ENCODE results near the gene SLC16A5. TPM values are rescaled to one million over a fixed set of nuclear protein-coding genes. Genes with fewer than 3 reads are reported as not detected.

The SLC16A5 gene, protein sequence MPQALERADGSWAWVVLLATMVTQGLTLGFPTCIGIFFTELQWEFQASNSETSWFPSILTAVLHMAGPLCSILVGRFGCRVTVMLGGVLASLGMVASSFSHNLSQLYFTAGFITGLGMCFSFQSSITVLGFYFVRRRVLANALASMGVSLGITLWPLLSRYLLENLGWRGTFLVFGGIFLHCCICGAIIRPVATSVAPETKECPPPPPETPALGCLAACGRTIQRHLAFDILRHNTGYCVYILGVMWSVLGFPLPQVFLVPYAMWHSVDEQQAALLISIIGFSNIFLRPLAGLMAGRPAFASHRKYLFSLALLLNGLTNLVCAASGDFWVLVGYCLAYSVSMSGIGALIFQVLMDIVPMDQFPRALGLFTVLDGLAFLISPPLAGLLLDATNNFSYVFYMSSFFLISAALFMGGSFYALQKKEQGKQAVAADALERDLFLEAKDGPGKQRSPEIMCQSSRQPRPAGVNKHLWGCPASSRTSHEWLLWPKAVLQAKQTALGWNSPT
- 6.1 and 11.0 TPM in 2 replicates for total RNA-seq

DNA sequence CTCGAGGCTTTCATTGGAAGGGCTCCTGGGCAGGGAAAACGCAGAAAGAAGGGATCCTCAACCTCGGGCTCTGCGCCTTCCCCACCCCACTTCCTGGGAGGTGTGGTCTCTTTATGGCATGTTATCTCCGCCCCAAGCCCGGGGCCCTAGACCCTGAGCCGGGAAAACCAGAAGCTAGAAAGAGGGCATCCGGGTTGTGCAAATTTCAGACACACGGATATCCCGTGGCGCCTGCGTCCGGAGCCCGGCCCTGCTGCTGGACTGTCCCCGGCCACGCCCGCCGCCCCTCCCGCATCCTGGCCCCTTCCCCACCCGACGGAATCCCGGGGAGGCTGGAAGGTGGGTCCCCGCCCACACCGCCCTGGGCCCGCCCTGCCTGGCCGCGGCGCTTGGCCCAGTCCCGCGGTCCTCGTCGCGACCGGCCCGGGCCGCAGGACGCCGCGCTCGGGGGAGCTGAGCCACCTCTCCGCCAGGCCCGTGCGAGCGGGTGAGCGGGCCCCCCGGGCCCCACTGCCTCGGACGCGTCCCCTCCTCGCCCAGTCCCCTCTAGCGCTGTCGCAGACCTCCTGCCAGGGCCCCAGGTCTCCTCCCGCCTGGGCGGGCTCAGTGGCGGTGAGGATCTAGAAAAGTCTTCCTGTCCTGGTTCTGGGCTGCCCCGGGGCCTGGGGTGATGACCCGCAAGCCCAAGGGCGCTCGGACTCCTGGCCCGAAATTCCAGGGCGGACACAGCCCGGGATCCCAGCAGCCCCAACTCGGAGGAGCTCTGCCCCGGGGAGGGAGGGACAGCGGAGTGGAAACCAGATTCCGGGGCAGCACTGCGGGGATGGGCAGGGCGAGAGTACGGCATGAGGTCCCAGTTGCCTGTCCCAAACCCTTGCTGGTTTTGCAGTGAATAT is at the start of gene SLC16A5:
Gene SLC16A5 (plus strand): TSS at position 397 of the 896 bp plus-strand sequence. CDS start 5,683 bp downstream, outside the sequence.

DNA sequence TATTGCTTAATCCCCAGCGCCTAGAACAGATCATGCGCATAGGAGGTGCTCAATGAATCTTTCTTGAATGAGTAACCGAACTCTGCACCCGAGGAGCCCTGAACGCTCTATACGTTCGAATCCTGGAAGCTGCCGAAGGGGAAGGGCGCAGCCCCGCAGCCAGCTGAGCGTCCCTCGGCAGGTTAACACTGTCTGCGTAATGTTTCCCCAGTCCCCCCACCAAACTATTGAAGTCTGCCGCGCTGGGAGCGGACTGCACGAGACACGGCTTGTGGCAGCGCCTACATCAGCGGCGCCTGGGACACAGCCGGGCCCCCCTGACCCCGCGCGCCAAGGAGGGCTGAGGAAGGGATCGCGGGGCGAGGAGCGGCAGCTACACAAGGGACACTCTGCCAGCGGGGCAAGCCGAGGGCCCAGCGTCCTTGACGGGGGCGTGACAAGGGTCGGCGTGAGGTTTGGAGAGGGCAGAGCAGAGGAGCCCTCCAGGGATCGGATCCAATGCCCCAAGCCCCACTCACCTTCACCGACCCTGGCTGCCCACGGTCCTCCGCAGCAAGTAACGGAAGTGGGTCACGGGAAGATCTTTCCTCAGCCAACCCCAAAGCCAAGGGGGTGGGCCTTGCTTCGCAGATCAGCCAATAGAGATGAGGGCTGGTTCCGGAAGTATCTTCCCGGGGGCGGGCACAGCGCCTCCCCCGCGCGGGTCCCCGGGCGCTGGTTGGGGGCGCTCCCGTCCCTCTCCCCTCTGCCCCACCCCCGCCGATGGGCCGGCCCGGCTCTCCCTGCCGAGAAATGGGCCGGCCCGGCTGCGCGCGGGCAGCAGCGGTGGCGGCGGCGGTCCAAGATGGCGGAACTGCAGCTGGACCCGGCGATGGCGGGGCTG is 41.1 kb upstream of the SLC16A5 start, which contains the start of the genes ATP5PD and KCTD2:
Gene ATP5PD (minus strand): TSS at position 563 of the 883 bp plus-strand sequence. CDS start 4,319 bp downstream, outside the sequence.
Gene KCTD2 (plus strand): TSS at position 819 of the 883 bp plus-strand sequence. CDS start 26 bp downstream, at position 845.

GRCh38 chr17:75109407-75110233 is 21.9 kb downstream of the SLC16A5 start, which contains the start of gene ARMC7:
Gene ARMC7, plus strand, starts transcription at chr17:75109969. Its CDS starts 320 bp downstream, at chr17:75110289.

GRCh38 chr17:75131278-75132017 is 43.7 kb downstream of the SLC16A5 start, which contains the start of gene NT5C:
Gene NT5C, minus strand, starts transcription at chr17:75131742. Its CDS starts 35 bp downstream, at chr17:75131707.

GRCh38 chr17:75154195-75155106 is 66.7 kb downstream of the SLC16A5 start, which contains the start of gene JPT1:
Gene JPT1, minus strand, starts transcription at chr17:75154512. Its CDS starts 115 bp downstream, at chr17:75154397.

Other genes with a start within 250 kb of the SLC16A5 start
- under 0.01 and 0.28 TPM in 2 replicates for gene GRIN2C, start 228.1 kb upstream of the SLC16A5 start, total RNA-seq
- 38.4 and 45.8 TPM in 2 replicates for gene FDXR, start 215.0 kb upstream of the SLC16A5 start, total RNA-seq
- not detected in 2 replicates for gene FADS6, start 194.3 kb upstream of the SLC16A5 start, total RNA-seq
- gene USH1G, start 164.7 kb upstream of the SLC16A5 start, total RNA-seq = under 0.01 TPM in 1 of 2 replicates, not detected in the other
- gene OTOP2, start 163.7 kb upstream of the SLC16A5 start, total RNA-seq = not detected in 2 replicates
- not detected in 2 replicates for gene OTOP3, start 152.1 kb upstream of the SLC16A5 start, total RNA-seq
- 0.28 TPM in 2 replicates for gene HID1, start 115.2 kb upstream of the SLC16A5 start, total RNA-seq
- 7.4 and 10.9 TPM in 2 replicates for gene CDR2L, start 100.3 kb upstream of the SLC16A5 start, total RNA-seq
- 31.2 and 32.7 TPM in 2 replicates for gene MRPL58, start 75.3 kb upstream of the SLC16A5 start, total RNA-seq
- 365 and 394 TPM in 2 replicates for gene ATP5PD, start 41.0 kb upstream of the SLC16A5 start, total RNA-seq
- 9.8 and 16.1 TPM in 2 replicates for gene KCTD2, start 40.7 kb upstream of the SLC16A5 start, total RNA-seq
- 2.1 and 2.2 TPM in 2 replicates for gene ARMC7, start 22.0 kb downstream of the SLC16A5 start, total RNA-seq
- 19.6 and 51.6 TPM in 2 replicates for gene NT5C, start 43.8 kb downstream of the SLC16A5 start, total RNA-seq
- gene JPT1, start 66.6 kb downstream of the SLC16A5 start, total RNA-seq = 40.0 and 49.9 TPM in 2 replicates
- 102 and 140 TPM in 2 replicates for gene SUMO2, start 95.0 kb downstream of the SLC16A5 start, total RNA-seq
- gene NUP85, start 117.7 kb downstream of the SLC16A5 start, total RNA-seq = 18.9 and 23.6 TPM in 2 replicates
- 9.0 and 10.6 TPM in 2 replicates for gene GGA3, start 173.7 kb downstream of the SLC16A5 start, total RNA-seq
- gene MRPS7, start 173.9 kb downstream of the SLC16A5 start, total RNA-seq = 59.7 and 64.0 TPM in 2 replicates
- 3.8 and 5.3 TPM in 2 replicates for gene MIF4GD, start 183.3 kb downstream of the SLC16A5 start, total RNA-seq
- 4.4 and 4.7 TPM in 2 replicates for gene SLC25A19, start 201.5 kb downstream of the SLC16A5 start, total RNA-seq

Measured in smooth muscle cell of bladder (primary cell).